Peyer's patch (tissue), 4 donors: ENCODE measurements around the gene ADCY2. TPM values are rescaled to one million over a fixed set of nuclear protein-coding genes. Genes with fewer than 3 reads are reported as not detected.

Experiments used
- DNase-seq, 3 donors: peaks; one replicate each; pipeline ENCODE4 v3.0.0-alpha.2; 2017 to 2019
- H3K27ac ChIP-seq, 4 donors: fragments of 200-600 bp; sonication (generic); one replicate each; pipeline ENCODE4 v1.5.1; 2016 to 2019
- H3K27me3 ChIP-seq, 2 donors: fragments of 200-600 bp; sonication (generic); one replicate each; pipeline ENCODE4 v1.5.1; 2019
- H3K36me3 ChIP-seq, 3 donors: fragments of 200-600 bp; sonication (generic); one replicate each; pipeline ENCODE4 v1.5.1; 2016 to 2019
- H3K4me1 ChIP-seq, 4 donors: fragments of 200-600 bp; sonication (generic); one replicate each; pipeline ENCODE4 v1.5.1; 2016 to 2019
- H3K4me3 ChIP-seq, 4 donors: fragments of 200-600 bp; sonication (generic); 1 replicate in 3 of 4; 2 replicates in 1 of 4; pipeline ENCODE4 v1.5.1; 2016 to 2019; ENCODE audit warnings: mild to moderate bottlenecking in 1 of 4
- H3K9me3 ChIP-seq, 4 donors: fragments of 200-600 bp; sonication (generic); one replicate each; pipeline ENCODE4 v1.5.1; 2016 to 2019; ENCODE audit warnings: mild to moderate bottlenecking in 1 of 4
- CTCF ChIP-seq, 6 experiments: fragments of 450-650 bp in 4 of 6; fragments of 200-600 bp in 2 of 6; sonication (generic) in 1 of 6; IDR thresholded peaks; one replicate each; pipeline ENCODE4 v1.5.1; 2017 to 2019; ENCODE audit warnings: antibody characterized with exemption in 6 of 6, mild to moderate bottlenecking in 3 of 6, moderate library complexity in 1 of 6
- POLR2A ChIP-seq, 2 donors: fragments of 450-650 bp; IDR thresholded peaks; one replicate each; pipeline ENCODE4 v1.5.1; 2017; ENCODE audit warnings: antibody characterized with exemption in 2 of 2, mild to moderate bottlenecking in 2 of 2, moderate library complexity in 2 of 2
- total RNA-seq, 4 donors: library from RNA; depleted of rRNA; stranded (reverse); fragments of >200 nt; gene quantifications; one replicate each; pipeline ENCODE4 v1.1.0, GENCODE V29; 2016

ADCY2 gene
- total RNA-seq, 4 donors from 2014 or later: 0.53 to 12.4 (median 5.1) TPM

GRCh38 chr5:7747728-7748127 is 351.8 kb downstream of the ADCY2 start:
- DNase-seq: no peak

GRCh38 chr5:7749626-7750025 is 353.7 kb downstream of the ADCY2 start:
- H3K27ac ChIP-seq: no peak overlapping the region
- no peaks in the 10 kb centered on the region for H3K4me1 ChIP-seq
- H3K9me3 ChIP-seq: no peaks in the 10 kb centered on the region
- H3K36me3 ChIP-seq: no peaks in the 10 kb centered on the region
- H3K4me3 ChIP-seq: no peak overlapping the region
- no peaks in the 10 kb centered on the region for H3K27me3 ChIP-seq
- no peak for TF ChIP-seq POLR2A (IDR thresholded peaks at IDR 0.05)
- no peak for TF ChIP-seq CTCF (IDR thresholded peaks at IDR 0.05)
- DNase-seq: no peak

More at GRCh38 chr5:7747728-7748127, 351.8 kb downstream of the ADCY2 start:
- no peaks in the 10 kb centered on the region for H3K27me3 ChIP-seq
- TF ChIP-seq CTCF (IDR thresholded peaks at IDR 0.05): no peak
- no peak for TF ChIP-seq POLR2A (IDR thresholded peaks at IDR 0.05)
- H3K4me1 ChIP-seq: no peaks in the 10 kb centered on the region
- no peaks in the 10 kb centered on the region for H3K36me3 ChIP-seq
- no peak overlapping the region for H3K4me3 ChIP-seq
- H3K9me3 ChIP-seq: no peaks in the 10 kb centered on the region
- H3K27ac ChIP-seq: no peak overlapping the region

GRCh38 chr5:7751874-7752273 is 355.9 kb downstream of the ADCY2 start:
- Histone ChIP-seq H3K27ac (no peak overlapping the region), H3K4me3 (no peak overlapping the region), H3K36me3 (no peaks in the 10 kb centered on the region), H3K4me1 (no peaks in the 10 kb centered on the region), H3K9me3 (no peaks in the 10 kb centered on the region), H3K27me3 (no peaks in the 10 kb centered on the region)
- DNase-seq: no peak
- no peak for TF ChIP-seq CTCF (IDR thresholded peaks at IDR 0.05)

- Histone ChIP-seq H3K36me3 (no peaks in the 10 kb centered on the region), H3K27ac (no peak overlapping the region), H3K4me3 (no peak overlapping the region), H3K4me1 (no peaks in the 10 kb centered on the region), H3K9me3 (no peaks in the 10 kb centered on the region), H3K27me3 (no peaks in the 10 kb centered on the region)
- no peak for TF ChIP-seq CTCF (IDR thresholded peaks at IDR 0.05)
- TF ChIP-seq POLR2A (IDR thresholded peaks at IDR 0.05): no peak
- no peak for DNase-seq
These were observed 357.2 kb downstream of the ADCY2 start for GRCh38 chr5:7753181-7753580.

GRCh38 chr5:7753596-7753995 is 357.7 kb downstream of the ADCY2 start:
- Histone ChIP-seq H3K27me3 (no peaks in the 10 kb centered on the region), H3K4me3 (no peak overlapping the region)
- TF ChIP-seq POLR2A (IDR thresholded peaks at IDR 0.05) (no peak), CTCF (IDR thresholded peaks at IDR 0.05) (no peak)

GRCh38 chr5:7754490-7754889 is 358.6 kb downstream of the ADCY2 start:
- Histone ChIP-seq H3K9me3 (no peaks in the 10 kb centered on the region), H3K36me3 (no peaks in the 10 kb centered on the region), H3K4me3 (no peak overlapping the region), H3K4me1 (no peaks in the 10 kb centered on the region), H3K27me3 (no peaks in the 10 kb centered on the region), H3K27ac (no peak overlapping the region)
- no peak for DNase-seq
- TF ChIP-seq POLR2A (IDR thresholded peaks at IDR 0.05) (no peak), CTCF (IDR thresholded peaks at IDR 0.05) (no peak)

More at GRCh38 chr5:7753596-7753995, 357.7 kb downstream of the ADCY2 start:
- no peaks in the 10 kb centered on the region for H3K9me3 ChIP-seq
- no peaks in the 10 kb centered on the region for H3K36me3 ChIP-seq
- no peak for DNase-seq
- H3K4me1 ChIP-seq: no peaks in the 10 kb centered on the region
- H3K27ac ChIP-seq: no peak overlapping the region
